ENCODE results near the gene SULT1C2. TPM values are rescaled to one million over a fixed set of nuclear protein-coding genes. Genes with fewer than 3 reads are reported as not detected.

SULT1C2 gene
- total RNA-seq, 1 experiment from 2014 or later: 1.6 TPM

- Mint-ChIP-seq H3K27me3 (ENCODE audit: low read depth) (no peaks in the 10 kb centered on the region; the same call in 1 of the 2 replicates), H3K9me3 (no peaks in the 10 kb centered on the region), H3K4me3 (no peak overlapping the region), H3K27ac (no peak overlapping the region), H3K4me1 (0 out of 4 replicates have a peak, but pooled peaks cover 0 to 2% of the 10 kb centered on the region in 2 experiments), H3K36me3 (ENCODE audit: insufficient read depth in 1 of 3, low read depth in 3 of 3) (no peaks in the 10 kb centered on the region)
- Histone ChIP-seq H3K79me1 (ENCODE audit: insufficient read depth, low read depth, low read length, poor library complexity, severe bottlenecking) (no peaks in the 10 kb centered on the region), H2BK120ac (ENCODE audit: low read depth, low read length, poor library complexity, severe bottlenecking) (no peak overlapping the region), H2BK12ac (ENCODE audit: insufficient read length, low read depth, low read length) (no peak overlapping the region), H3K9me3 (ENCODE audit: control insufficient read depth, low read depth, low read length) (no peaks in the 10 kb centered on the region), H3K4me1 (ENCODE audit: insufficient read depth, low read length) (peaks cover 2% of the 10 kb centered on the region; the same call in 1 of the 2 replicates), H3K27me3 (ENCODE audit: insufficient read depth, low read length) (no peaks in the 10 kb centered on the region), H2AFZ (ENCODE audit: low read length) (no peak overlapping the region), H2BK5ac (ENCODE audit: insufficient read length, low read length) (no peak overlapping the region), H3K56ac (ENCODE audit: insufficient read length, low read depth, low read length) (no peak overlapping the region), H3K79me2 (ENCODE audit: insufficient read depth, low read length) (no peaks in the 10 kb centered on the region), H3K23ac (ENCODE audit: insufficient read length, low read depth, low read length) (no peak overlapping the region), H2AK5ac (ENCODE audit: insufficient read length, low read length) (no peak overlapping the region), H4K8ac (replicated peaks; ENCODE audit: insufficient read length, low read depth, low read length) (no peak overlapping the region), H3K4me2 (ENCODE audit: insufficient read depth, insufficient read length, low read length) (no peak overlapping the region), H3K27ac (ENCODE audit: insufficient read length, low read depth, low read length) (no peak overlapping the region), H4K91ac (ENCODE audit: insufficient read length, low read depth, low read length) (no peak overlapping the region), H2BK15ac (ENCODE audit: low read depth, low read length) (no peak overlapping the region), H3K4ac (ENCODE audit: low read depth, low read length) (no peak overlapping the region), H2BK20ac (ENCODE audit: low read depth, low read length, poor library complexity, severe bottlenecking) (no peak overlapping the region), H3K23me2 (ENCODE audit: insufficient read length, low read depth, low read length, poor library complexity, severe bottlenecking) (no peaks in the 10 kb centered on the region), H4K5ac (ENCODE audit: insufficient read length, low read depth, low read length) (no peak overlapping the region), H3T11ph (ENCODE audit: low read length) (no peak overlapping the region), H3K9ac (ENCODE audit: extremely low read depth, insufficient read length, low read length) (no peak overlapping the region), H4K20me1 (ENCODE audit: control insufficient read depth, insufficient read depth, insufficient read length) (no peaks in the 10 kb centered on the region), H3K18ac (ENCODE audit: insufficient read length, low read depth, low read length) (no peak overlapping the region), H3K14ac (ENCODE audit: insufficient read depth, low read length) (no peak overlapping the region)
- TF ChIP-seq CTCF (conservative IDR thresholded peaks at IDR 0.05): no peak
- no CpG with 5 or more reads among the region's 3 CpGs for WGBS (ENCODE audit: extremely low coverage, insufficient read length, low lambda C conversion rate)
- no peak for DNase-seq
Measured at GRCh38 chr2:108346827-108347226, 58.1 kb downstream of the SULT1C2 start.

Data from H9 (cell line).